22Rv1 (cell line): ENCODE data around the gene GAA.

ENCODE experiments used
- H3K27ac ChIP-seq: fragments of 450-650 bp; 2 replicates; pipeline ENCODE4 v1.5.1; 2017
- ZFX ChIP-seq: fragments of 450-650 bp; IDR thresholded peaks from 2 replicates; pipeline ENCODE4 v1.6.1; 2017; ENCODE audit warnings: antibody characterized with exemption, borderline replicate concordance
- TF ChIP-seq, protein P1 (sequence below): fragments of 450-650 bp; IDR thresholded peaks from 2 replicates; pipeline ENCODE4 v1.5.1; 2017; ENCODE audit warnings: mild to moderate bottlenecking

The GAA gene

DNA sequence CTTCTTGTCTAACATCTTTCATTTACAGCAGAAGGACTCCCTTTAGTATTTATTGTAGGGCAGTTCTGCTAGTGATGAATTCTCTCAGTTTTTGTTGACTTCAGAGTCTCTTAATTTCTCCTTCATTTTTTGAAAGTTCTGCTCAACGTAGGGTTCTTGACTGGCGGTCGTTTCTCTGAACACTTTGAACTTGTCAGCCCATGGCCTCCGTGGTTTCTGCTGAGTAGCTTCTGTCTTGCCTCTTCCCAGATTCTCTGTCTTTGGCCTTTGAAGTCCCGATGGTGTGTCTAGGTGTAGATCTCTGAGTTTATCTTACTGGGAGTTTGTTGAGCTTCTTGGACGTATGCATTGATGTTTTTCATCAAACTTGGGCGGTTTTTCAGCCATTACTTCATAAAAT, 13.4 kb downstream of the GAA start:
- no peak overlapping the region for H3K27ac ChIP-seq
- TF ChIP-seq, protein P1, sequence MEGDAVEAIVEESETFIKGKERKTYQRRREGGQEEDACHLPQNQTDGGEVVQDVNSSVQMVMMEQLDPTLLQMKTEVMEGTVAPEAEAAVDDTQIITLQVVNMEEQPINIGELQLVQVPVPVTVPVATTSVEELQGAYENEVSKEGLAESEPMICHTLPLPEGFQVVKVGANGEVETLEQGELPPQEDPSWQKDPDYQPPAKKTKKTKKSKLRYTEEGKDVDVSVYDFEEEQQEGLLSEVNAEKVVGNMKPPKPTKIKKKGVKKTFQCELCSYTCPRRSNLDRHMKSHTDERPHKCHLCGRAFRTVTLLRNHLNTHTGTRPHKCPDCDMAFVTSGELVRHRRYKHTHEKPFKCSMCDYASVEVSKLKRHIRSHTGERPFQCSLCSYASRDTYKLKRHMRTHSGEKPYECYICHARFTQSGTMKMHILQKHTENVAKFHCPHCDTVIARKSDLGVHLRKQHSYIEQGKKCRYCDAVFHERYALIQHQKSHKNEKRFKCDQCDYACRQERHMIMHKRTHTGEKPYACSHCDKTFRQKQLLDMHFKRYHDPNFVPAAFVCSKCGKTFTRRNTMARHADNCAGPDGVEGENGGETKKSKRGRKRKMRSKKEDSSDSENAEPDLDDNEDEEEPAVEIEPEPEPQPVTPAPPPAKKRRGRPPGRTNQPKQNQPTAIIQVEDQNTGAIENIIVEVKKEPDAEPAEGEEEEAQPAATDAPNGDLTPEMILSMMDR: no peak
- TF ChIP-seq ZFX: no peak

DNA sequence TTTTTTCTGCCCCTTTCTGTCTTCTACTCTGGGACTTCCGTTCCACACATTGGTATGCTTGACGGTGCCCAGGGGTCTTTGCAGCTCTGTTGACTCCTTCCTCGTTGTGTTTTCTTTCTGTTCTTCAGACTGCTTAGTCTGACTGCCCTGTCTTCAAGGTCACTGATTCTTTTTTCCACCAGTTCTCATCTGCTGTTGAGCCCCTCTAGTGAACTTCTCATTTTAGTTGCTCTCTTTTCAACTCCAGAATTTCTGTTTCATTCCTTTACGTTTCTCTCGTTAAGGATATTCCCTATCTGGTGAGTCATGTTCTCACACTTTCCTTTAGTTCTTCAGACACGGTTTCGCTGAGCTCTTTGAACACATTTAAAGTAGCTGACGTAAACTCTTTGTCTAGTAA, 13.8 kb downstream of the GAA start:
- TF ChIP-seq ZFX: no peak
- TF ChIP-seq, protein P1: no peak
- no peak overlapping the region for H3K27ac ChIP-seq

DNA sequence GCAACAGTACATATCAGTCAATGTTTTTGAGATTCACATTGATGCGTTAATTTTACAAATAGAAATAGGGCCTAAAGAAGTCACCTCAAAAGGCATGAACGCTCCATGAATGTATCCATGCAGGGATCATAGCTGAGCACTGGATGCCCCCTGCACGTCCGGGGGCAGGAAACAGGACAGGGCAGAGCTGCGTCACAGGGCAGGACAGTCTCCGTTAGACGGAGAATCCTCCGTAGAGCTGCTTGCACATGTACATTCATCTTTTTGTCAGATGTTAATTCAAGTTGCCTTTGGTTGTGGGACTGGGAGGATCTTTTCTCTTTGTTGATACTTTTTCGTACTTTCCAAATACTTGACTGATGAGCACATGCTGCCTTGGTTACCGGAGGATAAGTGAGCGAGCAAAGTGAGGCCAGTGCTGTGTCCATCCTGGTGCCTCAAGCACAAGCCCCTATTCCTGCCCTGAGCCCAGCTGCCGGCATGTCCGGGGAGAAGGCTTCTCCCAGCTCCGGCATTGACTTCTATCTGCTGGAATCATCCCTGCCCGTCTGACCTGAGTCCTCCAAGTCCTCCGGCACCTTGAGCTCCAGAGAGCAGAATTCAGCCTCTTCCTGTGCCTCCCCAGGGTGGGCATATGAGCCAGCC, 15.0 kb downstream of the GAA start:
- no peak for TF ChIP-seq ZFX
- TF ChIP-seq, protein P1: no peak
- no peak overlapping the region for H3K27ac ChIP-seq

DNA sequence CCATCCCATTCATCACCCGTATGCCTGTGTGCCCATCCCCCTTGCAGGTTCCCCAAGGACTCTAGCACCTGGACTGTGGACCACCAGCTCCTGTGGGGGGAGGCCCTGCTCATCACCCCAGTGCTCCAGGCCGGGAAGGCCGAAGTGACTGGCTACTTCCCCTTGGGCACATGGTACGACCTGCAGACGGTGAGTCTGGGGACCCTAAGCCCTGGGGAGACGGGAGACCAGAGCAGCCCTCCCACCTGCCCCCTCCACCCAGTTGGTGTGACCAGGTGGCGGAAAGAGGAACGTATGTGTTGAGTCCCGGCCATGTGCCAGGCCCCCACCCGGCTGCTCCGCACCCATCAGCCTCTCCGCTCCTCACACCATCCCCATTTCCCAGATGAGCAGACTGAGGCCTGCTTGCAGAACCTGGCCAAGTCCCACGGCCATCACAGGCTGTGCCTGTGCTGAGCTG, 15.6 kb downstream of the GAA start:
- no peak overlapping the region for H3K27ac ChIP-seq
- TF ChIP-seq, protein P1: no peak
- TF ChIP-seq ZFX: no peak

DNA sequence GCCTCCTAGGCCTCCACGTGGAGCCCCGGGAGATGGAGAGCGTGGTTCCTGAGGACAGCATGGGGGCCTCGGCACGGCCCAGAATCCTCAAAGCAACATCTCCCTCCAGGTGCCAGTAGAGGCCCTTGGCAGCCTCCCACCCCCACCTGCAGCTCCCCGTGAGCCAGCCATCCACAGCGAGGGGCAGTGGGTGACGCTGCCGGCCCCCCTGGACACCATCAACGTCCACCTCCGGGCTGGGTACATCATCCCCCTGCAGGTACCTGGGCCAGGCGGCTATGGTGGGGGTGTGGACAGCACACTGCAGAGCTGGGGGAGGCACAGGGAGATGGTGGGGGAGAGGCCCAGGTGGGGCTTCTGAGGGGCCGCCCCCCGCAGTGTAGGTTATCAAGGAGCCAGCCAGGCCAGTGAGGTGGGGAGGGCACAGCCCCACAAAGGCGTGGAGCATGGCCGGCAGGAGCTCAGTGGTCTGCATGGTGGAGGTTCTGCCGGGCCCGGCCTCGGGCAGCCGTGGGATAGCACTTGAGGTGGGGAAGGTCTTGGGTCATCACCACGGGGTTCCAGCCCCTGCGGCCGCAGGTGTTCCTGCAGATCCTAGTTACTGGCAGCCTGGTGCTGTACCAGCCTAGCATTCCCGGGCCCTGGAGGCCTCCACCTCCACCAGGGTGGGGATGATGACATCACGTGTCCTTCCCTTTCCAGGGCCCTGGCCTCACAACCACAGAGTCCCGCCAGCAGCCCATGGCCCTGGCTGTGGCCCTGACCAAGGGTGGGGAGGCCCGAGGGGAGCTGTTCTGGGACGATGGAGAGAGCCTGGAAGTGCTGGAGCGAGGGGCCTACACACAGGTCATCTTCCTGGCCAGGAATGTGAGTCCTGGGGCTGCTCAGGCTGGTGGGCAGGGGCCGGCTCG, 16.4 kb downstream of the GAA start:
- TF ChIP-seq ZFX: no peak
- TF ChIP-seq, protein P1: no peak
- no peak overlapping the region for H3K27ac ChIP-seq

DNA sequence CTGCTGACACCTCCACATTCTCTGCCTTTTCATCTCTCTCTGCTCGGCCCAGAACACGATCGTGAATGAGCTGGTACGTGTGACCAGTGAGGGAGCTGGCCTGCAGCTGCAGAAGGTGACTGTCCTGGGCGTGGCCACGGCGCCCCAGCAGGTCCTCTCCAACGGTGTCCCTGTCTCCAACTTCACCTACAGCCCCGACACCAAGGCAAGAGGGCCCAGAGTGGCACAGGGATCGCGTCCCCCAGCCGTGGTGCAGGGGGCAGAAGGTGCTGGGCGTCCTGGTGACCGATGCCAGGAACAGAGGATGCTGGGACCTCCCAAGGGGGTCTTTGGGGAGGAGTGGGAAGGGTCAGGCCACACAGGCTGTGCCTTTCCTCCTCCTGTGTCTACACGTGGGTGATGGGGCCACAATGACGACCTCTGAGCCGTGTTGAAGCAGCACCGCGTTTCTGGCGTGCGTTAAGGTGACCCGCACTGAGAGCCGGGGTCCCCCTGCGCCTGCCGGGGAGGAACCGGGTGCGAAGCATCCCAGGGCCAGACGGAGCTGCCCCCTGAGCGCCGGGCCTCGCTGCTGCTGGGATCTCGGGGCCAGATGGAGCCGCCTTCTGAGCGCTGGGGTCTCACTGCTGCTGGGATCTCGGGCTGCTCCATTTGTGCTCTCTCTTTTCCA, 17.4 kb downstream of the GAA start:
- TF ChIP-seq ZFX: no peak
- TF ChIP-seq, protein P1: no peak
- H3K27ac ChIP-seq: no peak overlapping the region
